Measurements from ENCODE around the gene ANXA6. TPM values are rescaled to one million over a fixed set of nuclear protein-coding genes. Genes with fewer than 3 reads are reported as not detected.

The ANXA6 gene
- total and polyA plus RNA-seq, 2 of the 4 experiments (the other 2 are of a cell fraction): 355 to 610 TPM

GRCh38 chr5:151138114-151138513, 19.5 kb downstream of the ANXA6 start:
- H2AK9ac ChIP-seq (replicated peaks; ENCODE audit: low read depth, low read length, poor library complexity): no peak overlapping the region
- no peak for DNase-seq
- no peak overlapping the region for H2BK15ac ChIP-seq (ENCODE audit: low read depth, low read length)
- no peak overlapping the region for H3K9ac ChIP-seq (ENCODE audit: low read depth, low read length)
- no peak overlapping the region for H2BK5ac ChIP-seq (ENCODE audit: low read depth, low read length, poor library complexity, severe bottlenecking)
- no peaks in the 10 kb centered on the region for H3K9me3 ChIP-seq (ENCODE audit: control insufficient read depth, insufficient read depth, low read length)
- in situ Hi-C loops (cut with MboI; ENCODE audit: low sequenced_read_pairs) (no loop called here), dilution Hi-C loops (cut with HindIII; ENCODE audit: low sequenced_read_pairs, unreplicated experiment) (no loop called here), intact Hi-C loops (cut with micrococcal nuclease) (no loop called here)
- H4K8ac ChIP-seq (ENCODE audit: low read depth in 2 of 2, low read length in 2 of 2): no peak overlapping the region
- BruUV-seq (replicated peaks): no TSS peak
- ChIA-PET POLR2A (ENCODE audit: unreplicated experiment) (no interaction called here), CTCF (no interaction called here)
- H3K79me1 ChIP-seq (ENCODE audit: low read depth in 1 of 2, low read length in 2 of 2): peaks cover 50 to 87% of the 10 kb centered on the region in 2 experiments
- no peak overlapping the region for H2AFZ ChIP-seq (replicated peaks; ENCODE audit: low read length, poor library complexity)
- H4K5ac ChIP-seq (ENCODE audit: low read depth, low read length): no peak overlapping the region
- no peak overlapping the region for H2BK20ac ChIP-seq (ENCODE audit: low read depth, low read length)
- H3K14ac ChIP-seq (replicated peaks; ENCODE audit: low read depth, low read length): no peak overlapping the region
- no peaks in the 10 kb centered on the region for H3K4me1 ChIP-seq (ENCODE audit: control insufficient read depth, insufficient read depth, low read length)
- no peak for TF ChIP-seq POLR2A (IDR thresholded peaks at IDR 0.05; ENCODE audit: low read depth, low read length)
- no peak for TF ChIP-seq ELK1 (IDR thresholded peaks at IDR 0.05; ENCODE audit: borderline replicate concordance, low read depth, low read length)
- no peak for TF ChIP-seq MXI1 (IDR thresholded peaks at IDR 0.05; ENCODE audit: borderline replicate concordance, low read depth, low read length)
- no peak for TF ChIP-seq MAZ (IDR thresholded peaks at IDR 0.05; ENCODE audit: borderline replicate concordance, low read depth, low read length)
- no peak for TF ChIP-seq RAD21 (IDR thresholded peaks at IDR 0.05; ENCODE audit: low read length)
- no peak for TF ChIP-seq RFX5 (IDR thresholded peaks at IDR 0.05; ENCODE audit: low read depth, low read length)
- TF ChIP-seq FOS (IDR thresholded peaks at IDR 0.05; ENCODE audit: low read depth, low read length): no peak
- TF ChIP-seq SMC3 (IDR thresholded peaks at IDR 0.05; ENCODE audit: low read depth, low read length): no peak
- TF ChIP-seq RCOR1 (IDR thresholded peaks at IDR 0.05; ENCODE audit: insufficient replicate concordance, low read length): no peak
- TF ChIP-seq BHLHE40 (IDR thresholded peaks at IDR 0.05; ENCODE audit: low read depth, low read length): no peak
- no peak overlapping the region for H3K23ac ChIP-seq (ENCODE audit: low read depth, low read length)
- H3K4me3 ChIP-seq (ENCODE audit: insufficient read depth, low read depth, low read length): no peak overlapping the region
- 100% methylated on average over 1 of the region's 1 CpG; no CpG with 5 or more reads in 1 of the 2 experiments for WGBS, 2 experiments (ENCODE audit: extremely low coverage in 2 of 2, insufficient read length in 1 of 2)
- peaks cover 82% of the 10 kb centered on the region for H3K36me3 ChIP-seq (ENCODE audit: control insufficient read depth, insufficient read depth, low read length)
- H3K27ac ChIP-seq (ENCODE audit: insufficient read depth, low read length): no peak overlapping the region
- peaks cover 53% of the 10 kb centered on the region for H4K20me1 ChIP-seq (ENCODE audit: insufficient read depth, low read length)
- H3K4me2 ChIP-seq (ENCODE audit: low read depth, low read length): no peak overlapping the region
- H3K9me1 ChIP-seq (ENCODE audit: insufficient read depth, low read length): peaks cover 11% of the 10 kb centered on the region
- H2BK120ac ChIP-seq (ENCODE audit: low read depth, low read length): no peak overlapping the region
- H3K27me3 ChIP-seq (ENCODE audit: control insufficient read depth, insufficient read depth, low read length): no peaks in the 10 kb centered on the region
- H3K18ac ChIP-seq (ENCODE audit: low read depth, low read length): no peak overlapping the region
- H4K91ac ChIP-seq (ENCODE audit: insufficient read depth, low read depth, low read length): no peak overlapping the region
- no peak for ATAC-seq (ENCODE audit: low read depth)
- no peak overlapping the region for H2AK5ac ChIP-seq (ENCODE audit: low read depth, low read length)
- H3K4ac ChIP-seq (ENCODE audit: low read depth, low read length): no peak overlapping the region
- H3K56ac ChIP-seq (ENCODE audit: extremely low read depth, insufficient read depth, low read length): no peak overlapping the region

Measured in IMR-90 (cell line).